Activated naive CD4-positive, alpha-beta T cell treated with anti-CD3 and anti-CD28 coated beads, Interleukin-2, amount 10 ng/mL, durations not matched to agents 5 hours and 36 hours (primary cell): Measurements from ENCODE around the gene GPX1. TPM values are rescaled to one million over a fixed set of nuclear protein-coding genes. Genes with fewer than 3 reads are reported as not detected.

Experiments used
- total RNA-seq, 2 experiments: library from RNA; stranded (reverse); gene quantifications; one replicate each; pipeline ENCODE4 v1.2.3, GENCODE V29; 2021

Gene GPX1
- total RNA-seq, result 10 to 100 TPM; 83.7 to 87.8 TPM

GRCh38 chr3:49358217-49358883 is at the start of gene GPX1:
Gene GPX1, minus strand, starts transcription at chr3:49358353. Its CDS starts 75 bp downstream, at chr3:49358278.

DNA sequence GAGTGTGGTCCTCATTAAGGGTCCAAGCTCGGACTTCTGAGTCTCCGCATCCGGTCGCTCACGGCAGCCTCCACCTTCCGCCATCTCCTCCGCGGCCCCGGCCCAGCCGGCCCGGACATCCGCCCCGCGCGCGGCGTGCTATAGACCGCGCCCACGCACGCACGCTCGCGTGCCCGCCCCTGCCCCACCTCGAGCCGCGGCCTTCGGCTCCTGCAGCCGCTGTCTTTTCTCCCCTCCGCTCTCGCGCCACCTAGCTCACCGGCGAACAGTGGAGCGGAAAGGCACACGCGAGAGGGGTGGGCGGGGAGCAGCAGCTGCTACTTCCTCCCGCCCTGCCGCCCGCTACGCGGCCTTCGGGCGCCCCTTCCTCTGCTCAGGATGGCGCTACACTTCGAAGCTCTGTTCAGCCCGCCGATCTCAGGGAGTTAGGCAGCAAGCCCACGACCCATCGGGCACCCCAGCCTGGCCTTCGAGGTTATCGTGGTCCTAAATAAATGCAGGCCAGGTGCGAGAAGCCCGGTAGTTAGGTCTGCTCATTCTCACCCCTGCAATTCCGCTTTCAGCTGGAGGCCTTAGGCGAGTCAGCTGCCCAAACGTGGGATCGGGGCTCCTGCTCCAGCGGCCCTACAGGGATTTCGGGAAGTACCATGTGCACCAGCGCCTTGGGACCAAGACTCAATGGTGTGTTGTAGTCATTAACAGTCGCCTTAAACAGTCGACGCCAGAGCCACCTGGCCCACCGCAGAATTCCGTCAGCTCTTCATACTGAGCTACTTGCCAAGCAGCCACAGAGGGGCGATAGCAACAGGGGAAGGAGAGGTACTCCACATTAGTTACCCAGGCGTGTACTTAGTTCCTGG is 18.0 kb downstream of the GPX1 start, which contains the start of gene USP4:
Gene USP4 (minus strand): TSS at position 113 of the 860 bp plus-strand sequence. CDS start 29 bp downstream, at position 84.

Other genes starting within 250 kb of the GPX1 start
- 10 to 100 TPM; 66.8 to 68.0 TPM for gene USP19, start 237.5 kb downstream of the GPX1 start, total RNA-seq
- not detected for gene LAMB2, start 225.3 kb downstream of the GPX1 start, total RNA-seq
- 10 to 100 TPM; 22.4 to 23.8 TPM for gene CCDC71, start 192.0 kb downstream of the GPX1 start, total RNA-seq
- 1 to 10 TPM; 2.3 to 2.5 TPM for gene KLHDC8B, start 186.8 kb downstream of the GPX1 start, total RNA-seq
- gene C3orf62, start 81.1 kb downstream of the GPX1 start, total RNA-seq, result 10 to 100 TPM in 1 of 2 experiments, 1 to 10 TPM in 1; 9.1 to 11.1 TPM
- gene USP4, start 18.3 kb downstream of the GPX1 start, total RNA-seq, result 10 to 100 TPM; 78.1 to 79.6 TPM
- gene RHOA, start 53.6 kb upstream of the GPX1 start, total RNA-seq, result 100 to 1,000 TPM; 431 to 434 TPM
- 10 to 100 TPM; 24.7 to 25.1 TPM for gene TCTA, start 54.1 kb upstream of the GPX1 start, total RNA-seq
- 1 to 10 TPM; 5.0 to 5.7 TPM for gene AMT, start 64.1 kb upstream of the GPX1 start, total RNA-seq
- 10 to 100 TPM; 25.3 to 27.3 TPM for gene NICN1, start 71.0 kb upstream of the GPX1 start, total RNA-seq
- 10 to 100 TPM; 16.9 to 17.1 TPM for gene DAG1, start 111.9 kb upstream of the GPX1 start, total RNA-seq
- gene BSN, start 196.1 kb upstream of the GPX1 start, total RNA-seq, result under 1 TPM; 0.02 to 0.03 TPM